Fibroblast of villous mesenchyme (primary cell): ENCODE data around the gene B9D1. TPM values are rescaled to one million over a fixed set of nuclear protein-coding genes. Genes with fewer than 3 reads are reported as not detected.
A peak's percentile ranks its signal among the peaks of the same experiment; 100 is the strongest.

ENCODE experiments used
- DNase-seq: peaks from one replicate; pipeline ENCODE4 v3.0.0-alpha.2; 2010; ENCODE audit warnings: low read depth
- H3K4me3 ChIP-seq: 2 replicates; pipeline ENCODE4 v1.5.1; 2011; ENCODE audit warnings: low read depth, mild to moderate bottlenecking, low read length
- CTCF ChIP-seq: IDR thresholded peaks from 2 replicates; pipeline ENCODE4 v1.5.1; 2012; ENCODE audit warnings: low read depth, mild to moderate bottlenecking, low read length; ENCODE audit not compliant: insufficient read depth
- total RNA-seq: library from RNA; depleted of rRNA; stranded (reverse); fragments of >200 nt; gene quantifications from 2 replicates; pipeline ENCODE4 v1.2.3, GENCODE V29; 2012

The B9D1 gene
- total RNA-seq, 1 donor = 40.2 TPM

GRCh38 chr17:19380481-19381301 lies 18.2 kb upstream of the B9D1 start:
- DNase-seq = no peak
- no peak for TF ChIP-seq CTCF
- H3K4me3 ChIP-seq = no peak overlapping the region

GRCh38 chr17:19379361-19380065 lies 17.0 kb upstream of the B9D1 start:
- TF ChIP-seq CTCF = no peak
- peak overlapping the region; percentile 71 for H3K4me3 ChIP-seq
- no peak for DNase-seq

GRCh38 chr17:19378416-19379360 lies 16.2 kb upstream of the B9D1 start, which contains the start of gene MAPK7:
Gene MAPK7, plus strand, starts transcription at chr17:19378498. Its CDS starts 403 bp downstream, at chr17:19378901.
- H3K4me3 ChIP-seq = peak within 1 kb of the TSS; percentile 71
- no peak for DNase-seq
- TF ChIP-seq CTCF = no peak

GRCh38 chr17:19377602-19378415 lies 15.3 kb upstream of the B9D1 start:
- DNase-seq = peak; percentile 99
- H3K4me3 ChIP-seq = peak overlapping the region; percentile 71
- no peak for TF ChIP-seq CTCF

- H3K4me3 ChIP-seq = peak overlapping the region; percentile 71
- no peak for TF ChIP-seq CTCF
- no peak for DNase-seq
These were observed 14.3 kb upstream of the B9D1 start for GRCh38 chr17:19376811-19377210.
